GM12878 (cell line): ENCODE measurements around the gene MDFI. TPM values are rescaled to one million over a fixed set of nuclear protein-coding genes. Genes with fewer than 3 reads are reported as not detected.

Experiments
- ATAC-seq: fragments of 200-7000 bp; cut with Tn5 transposase; 3 replicates; pipeline ENCODE4 v1.9.1; 2020; ENCODE audit warnings: mild to moderate bottlenecking, moderate library complexity
- BruUV-seq: library from RNA; stranded (reverse); fragments of 400-500 nt; replicated peaks from 2 replicates; lab custom pipeline; 2021; lab: Mats Ljungman, UMichigan
- CTCF ChIA-PET: fragments of 300-600 bp; sonication (Branson Sonifier 250); formaldehyde crosslinking; extraction: SDS; loops from one replicate; lab custom pipeline; 2021; ENCODE audit warnings: inconsistent platforms; lab: Yijun Ruan, JAX
- POLR2A ChIA-PET: fragments of 350-600 bp; formaldehyde crosslinking; extraction: SDS; loops from one replicate; lab custom pipeline; 2021; ENCODE audit warnings: inconsistent platforms; lab: Charles Lee
- RAD21 ChIA-PET: fragments of 300-600 bp; sonication (Branson Sonifier 250); formaldehyde crosslinking; loops from one replicate; lab custom pipeline; 2023; ENCODE audit warnings: antibody characterized with exemption; ENCODE audit not compliant: unreplicated experiment; lab: Charles Lee
- SMC1A ChIA-PET: fragments of 300-600 bp; sonication (Branson Sonifier 250); formaldehyde crosslinking; loops from one replicate; lab custom pipeline; 2023; ENCODE audit not compliant: unreplicated experiment, uncharacterized antibody; lab: Charles Lee
- DNase-seq: peaks from one replicate; pipeline ENCODE4 v3.0.0-alpha.2; 2011; ENCODE audit warnings: low read depth, low spot score
- FAIRE-seq: peaks from 3 replicates; lab custom pipeline; 2011; peaks lifted over from hg19 to GRCh38; lab: Jason Lieb, UNC
- H2AFZ ChIP-seq: 2 replicates; pipeline ENCODE4 v1.6.0; 2011; ENCODE audit warnings: low read depth, low read length, control low read depth; ENCODE audit not compliant: control insufficient read depth
- H3K27ac ChIP-seq: 2 replicates; pipeline ENCODE4 v1.5.1; 2011; ENCODE audit warnings: control low read depth; ENCODE audit not compliant: control insufficient read depth, insufficient read depth
- H3K27me3 ChIP-seq, 2 experiments: replicated peaks in 1 of 2; 2 replicates each; pipeline versions ENCODE4 v1.6.0 to v1.6.1; 2011; ENCODE audit warnings: low read length in 1 of 2; ENCODE audit not compliant: control insufficient read depth in 2 of 2, insufficient read depth in 2 of 2
- H3K36me3 ChIP-seq, 2 experiments: 2 replicates each; pipeline ENCODE4 v1.5.1; 2011; ENCODE audit warnings: low read length in 1 of 2; ENCODE audit not compliant: control insufficient read depth in 2 of 2, insufficient read depth in 2 of 2
- H3K4me1 ChIP-seq: 2 replicates; pipeline ENCODE4 v1.6.1; 2011; ENCODE audit warnings: mild to moderate bottlenecking, low read length, moderate library complexity, mixed read lengths; ENCODE audit not compliant: control insufficient read depth, insufficient read depth
- H3K4me2 ChIP-seq: 2 replicates; pipeline ENCODE4 v1.6.0; 2011; ENCODE audit warnings: control low read depth; ENCODE audit not compliant: control insufficient read depth, insufficient read depth
- H3K4me3 ChIP-seq: fragments of 200-600 bp; sonication (generic); 2 replicates; pipeline ENCODE4 v1.5.1; 2016
- H3K79me2 ChIP-seq: 2 replicates; pipeline ENCODE4 v1.6.0; 2011; ENCODE audit warnings: low read length; ENCODE audit not compliant: control insufficient read depth, insufficient read depth
- H3K9ac ChIP-seq: 2 replicates; pipeline ENCODE4 v1.8.0; 2011; ENCODE audit warnings: low read length, control low read depth, mixed read lengths; ENCODE audit not compliant: control insufficient read depth, insufficient read depth
- H3K9me3 ChIP-seq: replicated peaks from 3 replicates; pipeline ENCODE4 v1.5.1; 2011; ENCODE audit warnings: mild to moderate bottlenecking, low read length; ENCODE audit not compliant: control insufficient read depth, insufficient read depth
- H4K20me1 ChIP-seq: 2 replicates; pipeline ENCODE4 v1.6.0; 2011; ENCODE audit not compliant: control insufficient read depth, insufficient read depth
- ASH2L ChIP-seq: fragments of 300-600, 200-600 bp; sonication (generic); IDR thresholded peaks from 2 replicates; pipeline ENCODE4 v1.6.1; 2017; ENCODE audit warnings: low read depth, mild to moderate bottlenecking, borderline replicate concordance
- CBX5 ChIP-seq: sonication (generic); IDR thresholded peaks from 2 replicates; pipeline ENCODE4 v1.6.1; 2016; ENCODE audit warnings: low read depth, moderate library complexity, mild to moderate bottlenecking, inconsistent platforms
- MEF2B ChIP-seq: fragments of 450-650 bp; IDR thresholded peaks from 2 replicates; pipeline ENCODE4 v1.6.1; 2018; ENCODE audit warnings: mild to moderate bottlenecking, moderate library complexity; ENCODE audit not compliant: partially characterized antibody, poor library complexity, severe bottlenecking
- RCOR1 ChIP-seq: conservative IDR thresholded peaks from 2 replicates; pipeline ENCODE4 v1.6.1; 2012; ENCODE audit warnings: low read depth, low read length, improper control_type of control experiment
- WGBS: methylation state at CpG from one replicate; pipeline ENCODE4 v1.1.6; 2016; ENCODE audit warnings: low lambda C conversion rate; ENCODE audit not compliant: insufficient replicate concordance, insufficient coverage; ENCODE audit errors: missing lambda C conversion rate; 5-methylcytosine and 5-hydroxymethylcytosine counted together
- in situ Hi-C: fragments of 300-500 bp; cut with MboI; formaldehyde crosslinking; loops from 9 replicates; pipeline ENCODE4 v1.14.3; 2018; ENCODE audit warnings: mixed read lengths
- intact Hi-C: fragments of 100-400 bp; cut with micrococcal nuclease; formaldehyde crosslinking; loops from one replicate; pipeline ENCODE4 v1.14.2; 2022; ENCODE audit not compliant: unreplicated experiment
- polyA plus RNA-seq, 11 experiments: library from polyadenylated mRNA; depleted of rRNA in 4 of 11; unstranded in 6 of 11; stranded (reverse) in 5 of 11; fragments of >200 nt; fragmentation: Nextera tagmentation in 4 of 11; fragmentation: Illumina TruSeq in 1 of 11; extraction: Ambion mirVana in 4 of 11; extraction: Trizol in 1 of 11; gene quantifications; 1 replicate in 1 of 11; 2 replicates in 10 of 11; pipeline versions ENCODE4 v1.2.1 to v1.2.3, GENCODE V29; 2011 to 2016; ENCODE audit warnings: inconsistent platforms in 2 of 11, missing spikeins in 2 of 11, low read depth in 1 of 11
- total RNA-seq, 4 experiments: library from RNA; depleted of rRNA in 3 of 4; stranded (reverse); fragments of >200 nt in 3 of 4; fragmentation: Illumina TruSeq in 1 of 4; extraction: Trizol in 1 of 4; gene quantifications; 2 replicates each; pipeline versions ENCODE4 v1.2.1 to v1.2.3, GENCODE V29; 2013 to 2021

Gene MDFI
- total and polyA plus RNA-seq, 10 of the 15 experiments (the other 5 are each of a cell fraction or from before 2014, with no cell fraction given), result not detected

DNA sequence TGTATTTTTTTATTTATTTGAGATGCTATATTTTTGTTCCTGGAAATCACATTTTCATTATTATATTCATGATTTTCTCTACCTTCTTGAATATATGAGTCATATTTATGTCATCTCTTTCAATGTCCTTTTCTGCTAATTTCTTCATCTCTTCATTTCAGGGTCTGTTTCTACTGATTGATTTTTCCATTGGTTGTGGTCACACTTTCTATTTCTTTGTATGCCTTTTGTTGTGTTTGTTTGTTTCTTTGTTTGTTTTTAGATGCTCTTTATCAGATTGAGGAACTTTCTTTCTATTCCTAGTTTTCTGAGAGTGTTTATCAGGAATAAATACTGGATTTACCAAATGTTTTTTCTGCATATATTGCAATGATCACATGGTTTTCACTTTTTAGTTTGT, 16.9 kb upstream of the MDFI start (continued):
- TF ChIP-seq RCOR1 (no peak), CBX5 (no peak), MEF2B (no peak)

DNA sequence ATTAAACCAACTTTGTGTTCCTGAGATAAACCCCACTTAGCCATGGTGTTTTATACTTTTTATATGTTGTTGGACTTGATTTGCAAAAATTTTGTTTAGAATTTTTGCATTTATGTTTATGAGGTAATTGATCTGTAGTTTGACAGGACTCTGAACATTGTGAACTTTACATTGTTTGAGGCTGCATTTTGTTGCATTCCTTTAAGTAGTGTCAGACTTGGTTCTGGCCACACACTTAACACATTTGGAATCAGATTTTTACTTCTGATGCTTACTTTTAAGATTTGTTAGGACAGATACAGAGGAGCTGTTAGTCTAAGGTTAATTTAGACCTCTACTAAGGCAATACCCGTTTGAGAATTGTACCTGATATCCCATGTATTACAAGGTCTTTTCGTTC, 16.5 kb upstream of the MDFI start:
- Histone ChIP-seq H3K4me1 (peaks cover 6% of the 10 kb centered on the region), H3K9me3 (no peaks in the 10 kb centered on the region; the same call in 2 of the 3 replicates), H4K20me1 (no peaks in the 10 kb centered on the region), H3K27ac (no peak overlapping the region), H3K27me3 (no peaks in the 10 kb centered on the region; a peak in 1 of 4 replicates), H3K79me2 (no peaks in the 10 kb centered on the region), H3K4me3 (no peak overlapping the region), H3K9ac (no peak overlapping the region), H3K4me2 (peak overlapping the region; percentile 41; the same call in 1 of the 2 replicates), H3K36me3 (no peaks in the 10 kb centered on the region), H2AFZ (no peak overlapping the region; the same call in 1 of the 2 replicates)
- FAIRE-seq, result no peak
- intact Hi-C loops, result no loop called here
- in situ Hi-C loops, result no loop called here
- RAD21 ChIA-PET, result no interaction called here
- SMC1A ChIA-PET, result no interaction called here
- WGBS, result 0% methylated on average over 2 of the region's 2 CpGs
- POLR2A ChIA-PET, result no interaction called here
- TF ChIP-seq ASH2L, result no peak
- DNase-seq, result no peak
- no peak for ATAC-seq
- CTCF ChIA-PET, result no interaction called here
- BruUV-seq, result no TSS peak
